OCI-LY7 (cell line): ENCODE measurements around the gene UNC80. TPM values are rescaled to one million over a fixed set of nuclear protein-coding genes. Genes with fewer than 3 reads are reported as not detected.

ENCODE experiments used
- BruUV-seq: library from RNA; stranded (reverse); fragments of 400-500 nt; replicated peaks from 2 replicates; lab custom pipeline; 2021; lab: Mats Ljungman, UMichigan
- CTCF ChIA-PET: fragments of 300-600 bp; sonication (Branson Sonifier 250); formaldehyde crosslinking; loops from one replicate; lab custom pipeline; 2022; ENCODE audit warnings: antibody characterized with exemption; ENCODE audit not compliant: unreplicated experiment; lab: Charles Lee
- POLR2A ChIA-PET: fragments of 300-600 bp; sonication (Branson Sonifier 250); formaldehyde crosslinking; loops from one replicate; lab custom pipeline; 2022; ENCODE audit warnings: antibody characterized with exemption; lab: Charles Lee
- DNase-seq: peaks from one replicate; pipeline ENCODE4 v3.0.0-alpha.2; 2015; ENCODE audit warnings: low spot score
- H2AFZ ChIP-seq: fragments of 200-600 bp; sonication (generic), shearing (Covaris generic); 2 replicates; pipeline ENCODE4 v1.6.1; 2014; ENCODE audit warnings: mild to moderate bottlenecking, antibody characterized with exemption, low read length, moderate library complexity
- H3K27ac ChIP-seq: fragments of 200-600 bp; sonication (generic); 2 replicates; pipeline ENCODE4 v1.5.1; 2014; ENCODE audit warnings: mixed run types, low read depth, mild to moderate bottlenecking, moderate library complexity, low read length, inconsistent platforms; ENCODE audit not compliant: poor library complexity, severe bottlenecking
- H3K36me3 ChIP-seq: fragments of 200-600 bp; sonication (generic); 2 replicates; pipeline ENCODE4 v1.6.1; 2014; ENCODE audit warnings: mild to moderate bottlenecking, antibody characterized with exemption, low read length, moderate library complexity, mixed read lengths; ENCODE audit not compliant: insufficient read depth
- H3K4me1 ChIP-seq: fragments of 200-600 bp; sonication (generic); 2 replicates; pipeline ENCODE4 v1.5.1; 2014; ENCODE audit warnings: mild to moderate bottlenecking, low read length; ENCODE audit not compliant: insufficient read depth, poor library complexity, severe bottlenecking
- H3K4me2 ChIP-seq: fragments of 200-600 bp; sonication (generic); 2 replicates; pipeline ENCODE4 v1.6.1; 2014; ENCODE audit warnings: mild to moderate bottlenecking, low read length
- H3K4me3 ChIP-seq: fragments of 200-600 bp; sonication (generic); 2 replicates; pipeline ENCODE4 v1.5.1; 2014; ENCODE audit warnings: mild to moderate bottlenecking, low read depth, low read length; ENCODE audit not compliant: poor library complexity, severe bottlenecking
- H3K79me2 ChIP-seq: fragments of 200-600 bp; sonication (generic); 2 replicates; pipeline ENCODE4 v1.6.1; 2016; ENCODE audit warnings: low read depth, mild to moderate bottlenecking, low read length, moderate library complexity, mixed read lengths; ENCODE audit not compliant: insufficient read depth
- H3K9me2 ChIP-seq: fragments of 200-600 bp; sonication (generic); 2 replicates; pipeline ENCODE4 v1.6.1; 2016; ENCODE audit warnings: mild to moderate bottlenecking, low read length, mixed read lengths; ENCODE audit not compliant: insufficient read depth
- H3K9me3 ChIP-seq: fragments of 200-600 bp; sonication (generic); 2 replicates; pipeline ENCODE4 v1.6.1; 2014; ENCODE audit warnings: mild to moderate bottlenecking, mixed run types, low read length, mixed read lengths
- H4K20me1 ChIP-seq: fragments of 200-600 bp; sonication (generic); 2 replicates; pipeline ENCODE4 v1.6.1; 2014; ENCODE audit warnings: mild to moderate bottlenecking, antibody characterized with exemption, low read length, moderate library complexity, mixed read lengths; ENCODE audit not compliant: insufficient read depth
- EZH2phosphoT487 ChIP-seq: fragments of 200-600 bp; sonication (generic); IDR thresholded peaks from 2 replicates; pipeline ENCODE4 v1.6.1; 2018; ENCODE audit warnings: low read depth, borderline replicate concordance, mild to moderate bottlenecking, mixed run types, antibody characterized with exemption, low read length, moderate library complexity, mixed read lengths
- intact Hi-C: fragments of 100-400 bp; cut with micrococcal nuclease; formaldehyde crosslinking; loops from one replicate; pipeline ENCODE4 v1.10.0; 2022; ENCODE audit not compliant: unreplicated experiment
- total RNA-seq, 2 experiments: library from RNA; depleted of rRNA in 1 of 2; stranded (reverse); fragments of >200 nt in 1 of 2; shearing (Covaris generic) in 1 of 2; gene quantifications; 2 replicates each; pipeline ENCODE4 v1.2.3, GENCODE V29; 2014 to 2022
- TF ChIP-seq, protein P1 (sequence below): fragments of 200-600 bp; sonication (generic); conservative IDR thresholded peaks from 2 replicates; pipeline ENCODE4 v1.5.1; 2014; ENCODE audit warnings: mild to moderate bottlenecking, antibody characterized with exemption, low read length, moderate library complexity, mixed read lengths

UNC80 gene
- total RNA-seq, 2 experiments from 2014 or later = not detected

DNA sequence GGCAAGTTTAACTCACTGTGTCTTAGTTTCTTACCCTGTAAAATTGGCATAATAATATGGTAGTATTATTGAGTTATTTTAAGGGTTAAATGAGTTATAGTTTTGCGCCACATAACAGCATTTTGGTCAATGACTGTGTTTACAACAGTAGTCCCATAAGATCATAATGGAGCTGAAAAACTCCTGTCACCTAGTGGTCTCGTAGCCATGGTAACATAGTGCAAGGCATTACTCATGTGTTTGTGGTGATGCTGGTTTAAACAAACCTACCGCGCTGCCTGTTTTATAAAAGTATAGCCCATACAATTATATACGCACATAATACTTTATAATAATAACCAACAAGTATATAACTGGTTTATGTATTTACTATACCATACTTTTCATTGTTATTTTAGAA lies 15.8 kb downstream of the UNC80 start:
- Histone ChIP-seq H3K9me2 (no peaks in the 10 kb centered on the region), H3K27ac (no peak overlapping the region), H3K36me3 (no peaks in the 10 kb centered on the region), H3K4me2 (no peak overlapping the region), H2AFZ (no peak overlapping the region), H4K20me1 (no peaks in the 10 kb centered on the region), H3K79me2 (no peaks in the 10 kb centered on the region), H3K4me1 (no peaks in the 10 kb centered on the region), H3K4me3 (no peak overlapping the region), H3K9me3 (no peaks in the 10 kb centered on the region)
- intact Hi-C loops = loop anchor here (10.0 kb wide), 1 partner anchor 407 kb away; no protein-coding TSS in a partner anchor
- ChIA-PET CTCF (no interaction called here), POLR2A (no interaction called here)
- TF ChIP-seq, protein P1, sequence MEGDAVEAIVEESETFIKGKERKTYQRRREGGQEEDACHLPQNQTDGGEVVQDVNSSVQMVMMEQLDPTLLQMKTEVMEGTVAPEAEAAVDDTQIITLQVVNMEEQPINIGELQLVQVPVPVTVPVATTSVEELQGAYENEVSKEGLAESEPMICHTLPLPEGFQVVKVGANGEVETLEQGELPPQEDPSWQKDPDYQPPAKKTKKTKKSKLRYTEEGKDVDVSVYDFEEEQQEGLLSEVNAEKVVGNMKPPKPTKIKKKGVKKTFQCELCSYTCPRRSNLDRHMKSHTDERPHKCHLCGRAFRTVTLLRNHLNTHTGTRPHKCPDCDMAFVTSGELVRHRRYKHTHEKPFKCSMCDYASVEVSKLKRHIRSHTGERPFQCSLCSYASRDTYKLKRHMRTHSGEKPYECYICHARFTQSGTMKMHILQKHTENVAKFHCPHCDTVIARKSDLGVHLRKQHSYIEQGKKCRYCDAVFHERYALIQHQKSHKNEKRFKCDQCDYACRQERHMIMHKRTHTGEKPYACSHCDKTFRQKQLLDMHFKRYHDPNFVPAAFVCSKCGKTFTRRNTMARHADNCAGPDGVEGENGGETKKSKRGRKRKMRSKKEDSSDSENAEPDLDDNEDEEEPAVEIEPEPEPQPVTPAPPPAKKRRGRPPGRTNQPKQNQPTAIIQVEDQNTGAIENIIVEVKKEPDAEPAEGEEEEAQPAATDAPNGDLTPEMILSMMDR = no peak
- no peak for TF ChIP-seq EZH2phosphoT487
- BruUV-seq = no TSS peak
- no peak for DNase-seq

DNA sequence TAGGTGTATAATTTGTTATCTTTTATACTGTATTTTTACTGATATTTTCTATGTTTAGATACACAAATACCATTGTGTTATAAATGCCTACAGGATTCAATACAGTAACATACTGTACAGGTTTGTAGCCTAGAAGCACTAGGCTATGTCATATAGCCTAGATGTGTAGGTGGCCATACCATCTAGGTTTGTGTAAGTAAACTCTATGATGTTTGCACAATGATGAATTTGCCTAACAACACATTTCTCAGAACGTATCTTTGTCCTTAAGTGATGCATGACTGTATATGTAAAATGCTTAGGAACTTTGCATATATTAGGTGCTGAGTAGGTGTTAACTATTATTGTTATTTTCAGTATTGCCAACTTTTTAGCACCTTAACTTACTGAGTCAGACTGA lies 17.3 kb downstream of the UNC80 start:
- no peaks in the 10 kb centered on the region for H3K4me1 ChIP-seq
- H4K20me1 ChIP-seq = no peaks in the 10 kb centered on the region
- H3K9me2 ChIP-seq = no peaks in the 10 kb centered on the region
- H3K9me3 ChIP-seq = no peaks in the 10 kb centered on the region
- TF ChIP-seq, protein P1 = no peak
- no peak for TF ChIP-seq EZH2phosphoT487
- CTCF ChIA-PET = no interaction called here
- no peak overlapping the region for H3K27ac ChIP-seq
- POLR2A ChIA-PET = interaction anchor here (0.6 to 0.8 kb wide), 3 partner anchors 33 to 407 kb away, joined by 3 to 4 read pairs (median 3); no protein-coding TSS in a partner anchor
- no TSS peak for BruUV-seq
- intact Hi-C loops = loop anchor here (10.0 kb wide), 1 partner anchor 406 kb away; no protein-coding TSS in a partner anchor
- no peak overlapping the region for H3K4me2 ChIP-seq
- no peak overlapping the region for H2AFZ ChIP-seq
- no peak for DNase-seq
- no peaks in the 10 kb centered on the region for H3K79me2 ChIP-seq
- H3K36me3 ChIP-seq = no peaks in the 10 kb centered on the region
- no peak overlapping the region for H3K4me3 ChIP-seq

DNA sequence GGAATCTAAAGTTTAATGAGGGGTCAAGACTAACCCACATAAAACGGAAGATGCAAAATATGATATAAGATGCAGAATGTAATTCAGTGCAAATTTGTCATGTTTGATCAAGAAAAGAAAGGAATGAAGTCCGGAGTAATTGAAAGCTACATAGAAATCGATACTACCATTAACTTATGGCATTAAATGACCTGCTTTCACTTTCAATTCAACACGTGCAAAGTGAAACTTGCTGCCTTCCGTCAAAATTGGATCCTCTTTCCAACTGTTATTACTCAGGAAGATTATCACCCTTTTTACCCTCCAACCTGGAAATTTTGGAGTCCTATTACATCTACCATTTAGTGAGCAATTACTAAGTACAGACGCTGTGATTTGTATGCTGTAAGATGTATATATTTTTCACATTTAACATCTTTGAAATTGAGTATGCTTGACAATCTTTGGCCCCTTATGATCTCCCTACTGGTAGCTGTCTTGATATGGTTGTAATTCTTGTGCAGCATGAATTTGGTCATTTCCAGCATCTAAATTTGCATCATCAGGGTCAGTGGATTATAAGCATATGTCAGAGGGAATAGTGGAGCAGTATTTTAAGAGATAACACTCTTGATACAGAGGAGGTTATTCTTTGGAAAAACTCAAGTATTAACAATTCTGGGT lies 18.6 kb downstream of the UNC80 start:
- BruUV-seq = no TSS peak
- H3K36me3 ChIP-seq = no peaks in the 10 kb centered on the region
- ChIA-PET POLR2A (no interaction called here), CTCF (no interaction called here)
- DNase-seq = no peak
- peak overlapping the region; percentile 10 for H3K4me3 ChIP-seq
- no peaks in the 10 kb centered on the region for H3K9me2 ChIP-seq
- peak overlapping the region; percentile 35; the same call in 1 of the 2 replicates for H3K4me2 ChIP-seq
- H2AFZ ChIP-seq = peak overlapping the region; percentile 34; the same call in 1 of the 2 replicates
- H3K27ac ChIP-seq = no peak overlapping the region
- H3K79me2 ChIP-seq = no peaks in the 10 kb centered on the region
- no peaks in the 10 kb centered on the region for H3K9me3 ChIP-seq
- no peaks in the 10 kb centered on the region for H4K20me1 ChIP-seq
- no peak for TF ChIP-seq EZH2phosphoT487
- TF ChIP-seq, protein P1 = no peak
- H3K4me1 ChIP-seq = no peaks in the 10 kb centered on the region
- intact Hi-C loops = no loop called here
